GM21786 (cell line): Measurements from ENCODE around the gene NMNAT3.

Experiments
- ATAC-seq: cut with Tn5 transposase; IDR thresholded peaks from one replicate; pipeline ENCODE4 v1.9.1; 2021; ENCODE audit not compliant: unreplicated experiment

The NMNAT3 gene

DNA sequence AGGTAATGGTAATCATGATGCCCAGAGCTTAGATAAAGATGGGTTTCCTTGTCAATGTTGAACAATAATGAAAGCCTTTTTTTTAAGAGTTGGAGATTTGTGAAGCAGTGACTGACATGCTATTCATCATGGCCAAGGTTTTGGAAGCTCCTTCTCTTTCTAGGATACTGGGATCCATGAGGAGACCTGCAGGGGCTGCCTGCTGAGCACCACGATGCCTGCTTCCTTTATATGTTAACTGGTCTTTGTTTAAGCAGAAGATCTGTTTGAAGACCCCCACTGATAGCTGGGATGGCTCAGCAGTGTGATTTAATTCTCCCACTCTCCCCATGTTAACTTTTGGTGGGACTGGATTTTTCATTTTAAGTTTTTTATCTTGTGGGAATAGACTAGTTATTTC, 154.1 kb downstream of the NMNAT3 start:
- no peak for ATAC-seq

DNA sequence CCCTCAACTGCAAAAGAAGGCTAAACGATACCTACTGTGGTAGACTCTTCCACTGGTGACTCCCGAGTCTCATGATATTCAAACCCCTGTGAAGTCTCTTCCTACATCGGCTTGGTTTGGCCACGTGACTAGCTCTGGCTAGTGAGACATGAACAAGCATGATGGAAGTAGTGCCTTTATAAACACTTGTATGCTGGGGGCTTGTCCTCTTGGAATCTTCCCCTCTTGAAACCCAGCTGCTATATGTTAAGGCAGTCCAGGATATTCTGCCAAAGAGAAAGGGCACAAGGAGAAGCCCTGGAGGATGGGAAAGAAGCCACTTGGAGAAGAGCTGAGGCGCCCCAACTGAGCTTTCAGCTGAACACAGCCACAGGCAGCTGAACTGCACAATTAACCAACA, 154.6 kb downstream of the NMNAT3 start:
- no peak for ATAC-seq

DNA sequence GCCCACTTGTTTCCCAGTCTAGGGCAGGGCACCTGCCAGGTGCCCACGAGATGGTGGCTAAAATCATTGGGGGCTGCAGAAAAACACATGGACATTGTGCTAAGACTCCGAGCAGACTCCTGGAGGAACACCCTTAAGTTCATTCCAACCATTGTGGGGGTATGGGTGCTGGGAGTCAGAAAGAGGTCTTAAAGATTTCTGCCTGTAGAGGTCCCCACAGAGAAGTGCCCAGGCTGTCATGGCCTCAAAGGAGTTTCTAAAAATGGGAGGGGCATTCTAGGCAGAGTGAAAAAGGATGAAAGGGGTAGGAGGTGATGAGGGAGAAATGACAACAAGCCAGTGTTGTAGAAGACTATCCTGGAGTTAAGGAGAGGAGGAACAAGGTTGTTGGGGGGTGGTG, 155.4 kb downstream of the NMNAT3 start:
- ATAC-seq: no peak

DNA sequence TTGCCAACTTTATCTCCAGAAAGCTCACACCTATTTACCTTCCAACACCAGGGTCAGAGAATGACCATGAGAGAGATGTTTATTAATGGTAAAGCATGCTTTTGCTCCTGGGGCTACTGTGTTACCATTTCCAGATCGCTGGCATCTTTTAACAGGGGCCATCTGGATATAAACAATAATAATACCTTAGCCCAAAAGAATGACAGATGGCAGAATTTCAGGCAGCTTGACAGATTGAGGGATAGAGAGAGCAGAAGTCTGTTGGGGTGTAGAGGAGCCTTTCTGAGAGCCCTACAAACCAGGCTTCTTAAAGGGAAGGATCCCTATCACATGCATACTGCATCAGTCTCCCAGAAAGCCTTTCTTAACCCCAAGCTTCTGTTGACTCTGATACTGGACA, 156.0 kb downstream of the NMNAT3 start:
- no peak for ATAC-seq

DNA sequence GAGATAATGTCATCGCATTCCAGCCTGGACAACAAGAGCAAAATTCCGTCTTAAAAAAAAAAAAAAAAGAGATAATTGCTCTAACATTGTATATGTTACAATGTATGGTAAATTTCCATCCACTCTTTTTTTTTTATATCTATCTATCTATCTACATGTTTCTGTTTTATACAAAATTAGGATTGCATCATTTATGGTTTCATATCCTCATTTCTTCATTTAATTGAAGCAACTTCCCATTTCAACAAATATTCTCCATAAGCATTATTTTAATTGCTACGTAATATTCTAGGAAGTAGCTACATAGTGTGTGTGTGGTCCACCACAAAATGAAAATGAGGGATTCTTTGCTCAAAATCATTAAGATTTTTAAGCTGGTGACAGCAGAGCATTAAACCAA, 156.6 kb downstream of the NMNAT3 start:
- ATAC-seq: no peak

DNA sequence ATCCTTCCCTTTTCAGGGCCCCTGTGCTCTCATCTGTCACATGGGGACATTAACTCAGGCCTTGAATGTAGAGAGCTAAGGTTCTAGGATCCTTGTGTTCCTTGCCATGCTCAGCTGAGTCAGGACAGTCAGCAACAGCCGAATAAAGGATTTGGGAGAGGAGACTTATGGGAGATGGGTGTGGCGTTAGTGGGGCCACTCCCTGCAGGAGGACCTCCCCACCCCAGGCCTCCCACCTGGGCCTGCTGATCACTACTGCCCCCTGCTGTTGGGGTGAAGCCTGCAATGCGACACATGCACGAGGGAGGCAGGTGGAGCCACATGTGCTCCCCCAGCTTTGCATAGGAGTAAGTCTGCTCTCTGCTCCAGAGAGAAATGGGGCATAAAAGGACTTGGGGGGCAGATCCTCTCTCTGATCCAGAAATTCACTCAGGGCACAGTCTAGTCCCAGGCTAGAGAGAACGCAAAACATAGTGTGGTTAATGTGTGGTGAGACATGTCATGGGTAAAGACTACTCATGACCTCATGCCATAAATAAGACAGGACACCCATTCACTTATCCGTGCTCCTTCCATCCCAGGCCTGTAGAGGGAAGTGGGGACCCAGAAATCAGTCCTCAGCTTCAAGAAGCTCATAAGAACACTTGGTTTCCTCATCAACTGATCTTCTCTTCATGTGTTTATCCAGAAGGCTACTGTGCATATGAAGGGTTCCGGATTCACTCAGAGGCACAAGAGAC, 157.6 kb downstream of the NMNAT3 start:
- ATAC-seq: no peak

DNA sequence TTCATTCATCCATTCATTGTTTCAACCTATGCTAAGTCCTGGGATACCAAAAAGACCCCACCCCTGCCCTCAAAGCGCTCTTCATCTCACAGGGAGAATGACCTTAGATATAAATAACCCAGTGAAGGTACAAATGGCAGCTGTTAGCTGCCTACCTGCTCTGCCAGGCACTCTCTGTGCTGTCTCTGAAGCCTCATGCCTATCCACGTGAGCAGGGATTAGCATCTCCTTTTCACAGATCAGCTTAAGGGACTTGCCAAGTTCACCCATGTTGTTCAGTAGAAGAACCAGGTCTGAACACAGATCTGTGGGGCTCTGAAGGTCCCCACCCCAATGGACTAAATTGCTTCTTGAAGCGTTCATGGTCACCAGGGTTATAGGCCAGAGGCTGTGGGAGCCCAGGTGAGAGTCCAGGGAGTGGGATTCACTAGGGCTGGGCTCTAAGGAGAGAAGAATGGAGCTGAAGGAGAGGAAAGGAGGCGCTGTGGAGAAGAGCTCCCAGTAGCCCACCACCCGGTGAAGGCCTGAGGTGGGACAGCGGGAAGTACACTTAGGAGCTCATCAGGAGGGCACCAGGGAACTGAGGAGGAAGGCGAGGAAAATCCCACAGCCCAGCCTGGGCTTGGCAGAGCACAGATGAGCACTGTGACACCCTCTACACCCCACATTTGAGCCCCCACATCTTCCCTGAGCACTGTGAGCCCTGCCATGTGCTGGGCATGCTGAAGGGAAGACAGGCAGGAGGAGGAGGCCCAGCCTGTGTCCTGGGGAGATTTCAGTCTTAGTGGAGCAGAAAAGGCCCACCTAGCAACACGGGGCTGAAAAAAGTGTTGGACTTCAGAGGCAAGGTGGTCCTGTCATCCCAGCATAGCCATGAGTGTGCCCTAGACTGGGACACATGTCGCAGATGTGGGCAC, 158.6 kb downstream of the NMNAT3 start:
- ATAC-seq: no peak

DNA sequence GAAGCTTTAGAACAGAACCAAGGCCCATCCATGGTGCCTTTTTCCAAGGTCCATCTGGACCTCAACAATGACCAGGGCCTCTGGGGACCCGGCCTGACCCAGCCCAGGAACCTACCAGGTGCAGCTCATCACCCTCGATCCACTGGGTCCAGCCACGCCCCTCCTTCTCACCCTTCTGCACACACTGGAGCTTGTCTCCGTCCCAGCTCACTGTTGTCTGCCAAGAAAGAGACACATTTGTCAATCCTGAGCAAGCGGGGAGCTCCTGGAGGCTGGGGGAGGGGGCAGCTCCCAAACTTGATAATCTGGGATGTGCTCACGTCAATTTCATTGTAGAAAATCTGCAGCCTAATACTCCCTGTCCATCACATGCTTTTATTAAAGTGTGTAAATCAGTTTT, 159.5 kb downstream of the NMNAT3 start:
- ATAC-seq: no peak

DNA sequence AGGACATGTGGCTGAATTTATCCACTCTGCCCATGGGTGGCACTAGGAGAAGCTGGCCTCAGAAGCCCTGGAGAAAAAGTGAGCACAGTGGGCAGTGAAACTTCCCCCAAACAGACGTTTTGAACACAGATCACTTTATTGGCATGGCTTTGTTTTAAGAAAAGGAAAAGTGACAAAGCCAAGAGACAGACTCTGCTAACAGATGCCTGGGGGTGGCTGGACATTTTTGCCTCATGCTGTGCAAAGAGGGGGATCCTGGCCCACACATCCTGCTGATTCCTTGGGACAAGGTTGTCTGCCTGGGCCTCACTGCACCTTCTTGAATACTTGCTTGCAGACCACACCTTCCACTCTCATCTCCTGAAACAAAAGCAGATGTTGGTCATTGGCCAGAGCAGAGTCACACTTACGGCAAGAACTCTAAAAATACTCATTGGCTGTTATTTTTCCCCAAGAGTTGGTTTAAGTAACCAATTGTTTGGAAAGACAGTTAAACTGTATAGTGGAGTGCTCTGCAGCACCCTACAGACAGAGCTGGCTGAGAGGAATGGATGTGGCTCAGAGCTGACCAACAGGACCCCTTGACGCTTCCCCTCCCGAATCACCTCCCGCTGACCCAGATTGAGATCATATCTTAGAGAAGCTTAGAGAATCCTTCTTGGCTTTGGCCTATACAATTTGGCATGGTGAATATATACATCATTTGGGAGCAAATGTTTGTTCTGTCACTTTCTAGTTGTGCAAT, 160.3 kb downstream of the NMNAT3 start:
- ATAC-seq: no peak

DNA sequence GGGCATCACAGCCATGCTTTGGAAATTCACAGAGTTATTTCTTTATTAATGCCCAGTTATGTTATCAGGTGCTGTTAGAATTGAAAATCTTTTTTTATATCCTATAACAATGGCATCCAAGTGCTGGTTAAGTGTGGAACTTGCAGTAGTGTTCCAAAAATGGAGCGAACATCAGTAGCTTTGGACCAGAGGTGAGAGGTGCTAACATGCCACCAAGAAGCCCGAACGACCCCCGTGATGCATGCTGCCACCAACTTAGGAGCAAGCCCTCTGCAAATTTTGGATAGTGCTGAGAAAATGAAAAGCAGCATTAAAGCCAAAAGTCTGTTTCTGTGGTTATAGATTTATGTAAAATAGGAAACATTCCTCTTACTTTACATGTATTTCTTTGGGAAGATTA, 163.0 kb downstream of the NMNAT3 start:
- ATAC-seq: no peak
